Measurements from ENCODE around the gene CSAD.

DNA sequence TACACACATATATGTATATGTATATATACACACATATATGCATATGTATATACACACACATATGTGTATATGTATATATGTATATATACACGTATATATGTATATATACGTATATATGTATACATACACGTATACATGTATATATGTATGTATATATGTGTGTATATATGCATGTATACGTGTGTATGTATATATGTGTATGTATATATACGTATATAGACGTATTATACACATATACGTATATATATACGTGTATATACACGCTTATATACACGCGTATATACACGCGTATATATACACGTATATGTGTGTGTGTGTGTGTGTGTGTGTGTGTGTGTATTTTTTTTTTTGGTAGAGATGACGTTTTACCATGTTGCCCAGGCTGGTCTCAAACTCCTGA lies 33.1 kb downstream of the CSAD start:
- TF ChIP-seq, protein P1, sequence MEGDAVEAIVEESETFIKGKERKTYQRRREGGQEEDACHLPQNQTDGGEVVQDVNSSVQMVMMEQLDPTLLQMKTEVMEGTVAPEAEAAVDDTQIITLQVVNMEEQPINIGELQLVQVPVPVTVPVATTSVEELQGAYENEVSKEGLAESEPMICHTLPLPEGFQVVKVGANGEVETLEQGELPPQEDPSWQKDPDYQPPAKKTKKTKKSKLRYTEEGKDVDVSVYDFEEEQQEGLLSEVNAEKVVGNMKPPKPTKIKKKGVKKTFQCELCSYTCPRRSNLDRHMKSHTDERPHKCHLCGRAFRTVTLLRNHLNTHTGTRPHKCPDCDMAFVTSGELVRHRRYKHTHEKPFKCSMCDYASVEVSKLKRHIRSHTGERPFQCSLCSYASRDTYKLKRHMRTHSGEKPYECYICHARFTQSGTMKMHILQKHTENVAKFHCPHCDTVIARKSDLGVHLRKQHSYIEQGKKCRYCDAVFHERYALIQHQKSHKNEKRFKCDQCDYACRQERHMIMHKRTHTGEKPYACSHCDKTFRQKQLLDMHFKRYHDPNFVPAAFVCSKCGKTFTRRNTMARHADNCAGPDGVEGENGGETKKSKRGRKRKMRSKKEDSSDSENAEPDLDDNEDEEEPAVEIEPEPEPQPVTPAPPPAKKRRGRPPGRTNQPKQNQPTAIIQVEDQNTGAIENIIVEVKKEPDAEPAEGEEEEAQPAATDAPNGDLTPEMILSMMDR (conservative IDR thresholded peaks at IDR 0.05; ENCODE audit: low read depth in 2 of 2) = no peak
- TF ChIP-seq, protein P2, sequence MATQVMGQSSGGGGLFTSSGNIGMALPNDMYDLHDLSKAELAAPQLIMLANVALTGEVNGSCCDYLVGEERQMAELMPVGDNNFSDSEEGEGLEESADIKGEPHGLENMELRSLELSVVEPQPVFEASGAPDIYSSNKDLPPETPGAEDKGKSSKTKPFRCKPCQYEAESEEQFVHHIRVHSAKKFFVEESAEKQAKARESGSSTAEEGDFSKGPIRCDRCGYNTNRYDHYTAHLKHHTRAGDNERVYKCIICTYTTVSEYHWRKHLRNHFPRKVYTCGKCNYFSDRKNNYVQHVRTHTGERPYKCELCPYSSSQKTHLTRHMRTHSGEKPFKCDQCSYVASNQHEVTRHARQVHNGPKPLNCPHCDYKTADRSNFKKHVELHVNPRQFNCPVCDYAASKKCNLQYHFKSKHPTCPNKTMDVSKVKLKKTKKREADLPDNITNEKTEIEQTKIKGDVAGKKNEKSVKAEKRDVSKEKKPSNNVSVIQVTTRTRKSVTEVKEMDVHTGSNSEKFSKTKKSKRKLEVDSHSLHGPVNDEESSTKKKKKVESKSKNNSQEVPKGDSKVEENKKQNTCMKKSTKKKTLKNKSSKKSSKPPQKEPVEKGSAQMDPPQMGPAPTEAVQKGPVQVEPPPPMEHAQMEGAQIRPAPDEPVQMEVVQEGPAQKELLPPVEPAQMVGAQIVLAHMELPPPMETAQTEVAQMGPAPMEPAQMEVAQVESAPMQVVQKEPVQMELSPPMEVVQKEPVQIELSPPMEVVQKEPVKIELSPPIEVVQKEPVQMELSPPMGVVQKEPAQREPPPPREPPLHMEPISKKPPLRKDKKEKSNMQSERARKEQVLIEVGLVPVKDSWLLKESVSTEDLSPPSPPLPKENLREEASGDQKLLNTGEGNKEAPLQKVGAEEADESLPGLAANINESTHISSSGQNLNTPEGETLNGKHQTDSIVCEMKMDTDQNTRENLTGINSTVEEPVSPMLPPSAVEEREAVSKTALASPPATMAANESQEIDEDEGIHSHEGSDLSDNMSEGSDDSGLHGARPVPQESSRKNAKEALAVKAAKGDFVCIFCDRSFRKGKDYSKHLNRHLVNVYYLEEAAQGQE (IDR thresholded peaks at IDR 0.05; ENCODE audit: unreplicated experiment) = no peak
